A549 (cell line): ENCODE results near the gene NME5. TPM values are rescaled to one million over a fixed set of nuclear protein-coding genes. Genes with fewer than 3 reads are reported as not detected.

ENCODE experiments used
- ATAC-seq, 2 experiments: fragments of 200-7000 bp in 1 of 2; fragments of >200 bp in 1 of 2; cut with Nextera tagmentation in 1 of 2; cut with Tn5 transposase in 1 of 2; 3 replicates each; pipeline versions ENCODE4 v1.8.0 to v1.9.1; 2018 to 2020; ENCODE audit warnings: mild to moderate bottlenecking in 1 of 2, moderate library complexity in 1 of 2
- CTCF ChIA-PET: fragments of 300-600 bp; sonication (Branson Sonifier 250); formaldehyde crosslinking; extraction: SDS; loops from one replicate; lab custom pipeline; 2021; ENCODE audit warnings: antibody characterized with exemption, inconsistent platforms; lab: Yijun Ruan, JAX
- POLR2A ChIA-PET: fragments of 350-600 bp; formaldehyde crosslinking; extraction: SDS; loops from one replicate; lab custom pipeline; 2021; ENCODE audit warnings: antibody characterized with exemption, inconsistent platforms; lab: Yijun Ruan, JAX
- DNase-seq, 2 experiments: peaks; one replicate each; pipeline versions ENCODE4 v3.0.0 to v3.0.0-alpha.2; 2011 to 2016; ENCODE audit warnings: low read depth in 1 of 2, low spot score in 1 of 2
- FAIRE-seq: peaks from 2 replicates; lab custom pipeline; 2011; peaks lifted over from hg19 to GRCh38; lab: Jason Lieb, UNC
- H3K27ac ChIP-seq, 2 experiments: fragments of >200 bp; sonication (Bioruptor Twin); formaldehyde crosslinking; 3 replicates each; pipeline ENCODE4 v1.5.1; 2016 to 2017
- H3K4me1 ChIP-seq: fragments of >200 bp; sonication (Bioruptor Twin); formaldehyde crosslinking; 3 replicates; pipeline ENCODE4 v1.6.1; 2016
- H3K4me2 ChIP-seq: fragments of >200 bp; sonication (Bioruptor Twin); formaldehyde crosslinking; 3 replicates; pipeline ENCODE4 v1.6.1; 2016
- H3K4me3 ChIP-seq: fragments of >200 bp; sonication (Bioruptor Twin); formaldehyde crosslinking; 3 replicates; pipeline ENCODE4 v1.5.1; 2016
- H3K9me3 ChIP-seq: fragments of >200 bp; sonication (Bioruptor Twin); formaldehyde crosslinking; 3 replicates; pipeline ENCODE4 v1.6.1; 2016
- CBX2 ChIP-seq: fragments of 200-600 bp; sonication (generic); IDR thresholded peaks from 2 replicates; pipeline ENCODE4 v1.6.1; 2016; ENCODE audit warnings: low read depth, mild to moderate bottlenecking, borderline replicate concordance
- CBX8 ChIP-seq: fragments of 200-600 bp; sonication (generic); IDR thresholded peaks from 2 replicates; pipeline ENCODE4 v1.6.1; 2016
- CEBPB ChIP-seq, 2 experiments: fragments of >200 bp in 1 of 2; sonication (Bioruptor Twin) in 1 of 2; formaldehyde crosslinking in 1 of 2; IDR thresholded peaks; 2 replicates each; pipeline ENCODE4 v1.6.1; 2012 to 2016
- CHD2 ChIP-seq: fragments of 150-350 bp; IDR thresholded peaks from 2 replicates; pipeline ENCODE4 v1.6.1; 2014; ENCODE audit warnings: low read length; ENCODE audit not compliant: partially characterized antibody
- EHF ChIP-seq: fragments of 250-450 bp; sonication (Bioruptor Pico); IDR thresholded peaks from 2 replicates; pipeline ENCODE4 v1.5.0; 2020; ENCODE audit warnings: mild to moderate bottlenecking
- EHMT2 ChIP-seq: fragments of 200-600 bp; sonication (generic); IDR thresholded peaks from 2 replicates; pipeline ENCODE4 v1.6.1; 2016; ENCODE audit warnings: antibody characterized with exemption, low read depth, mild to moderate bottlenecking, moderate library complexity
- GATA3 ChIP-seq: IDR thresholded peaks from 2 replicates; pipeline ENCODE4 v1.6.1; 2012; ENCODE audit warnings: borderline replicate concordance
- HEYL ChIP-seq: fragments of 250-450 bp; sonication (Bioruptor Pico); IDR thresholded peaks from 2 replicates; pipeline ENCODE4 v1.8.0; 2021; ENCODE audit warnings: mild to moderate bottlenecking, moderate library complexity
- MAX ChIP-seq: IDR thresholded peaks from 2 replicates; pipeline ENCODE4 v1.6.1; 2012
- NFE2L2 ChIP-seq: fragments of 150-350 bp; conservative IDR thresholded peaks from 2 replicates; pipeline ENCODE4 v1.6.1; 2014; ENCODE audit warnings: low read length
- NPAS2 ChIP-seq: fragments of 250-450 bp; sonication (Bioruptor Pico); IDR thresholded peaks from 2 replicates; pipeline ENCODE4 v1.8.0; 2022; ENCODE audit warnings: mild to moderate bottlenecking, moderate library complexity, borderline replicate concordance
- NR3C1 ChIP-seq: fragments of >200 bp; sonication (Bioruptor Twin); formaldehyde crosslinking; IDR thresholded peaks from 3 replicates; pipeline ENCODE4 v1.6.1; 2017
- PHF8 ChIP-seq: fragments of 200-600 bp; sonication (generic); IDR thresholded peaks from 2 replicates; pipeline ENCODE4 v1.6.1; 2016; ENCODE audit warnings: low read depth, mild to moderate bottlenecking, antibody characterized with exemption, moderate library complexity, borderline replicate concordance
- POLR2A ChIP-seq: IDR thresholded peaks from 2 replicates; pipeline ENCODE4 v1.6.1; 2012; ENCODE audit warnings: mild to moderate bottlenecking, low read length
- RAD21 ChIP-seq, 2 experiments: fragments of >200 bp in 1 of 2; sonication (Bioruptor Twin) in 1 of 2; formaldehyde crosslinking in 1 of 2; IDR thresholded peaks in 1 of 2; conservative IDR thresholded peaks in 1 of 2; 2 replicates in 1 of 2; 3 replicates in 1 of 2; pipeline ENCODE4 v1.6.1; 2012 to 2018; ENCODE audit warnings: inconsistent platforms in 1 of 2
- RARB ChIP-seq: fragments of 250-450 bp; sonication (Bioruptor Pico); IDR thresholded peaks from 2 replicates; pipeline ENCODE4 v1.8.0; 2021; ENCODE audit warnings: mild to moderate bottlenecking, moderate library complexity
- RCOR1 ChIP-seq: fragments of 150-350 bp; IDR thresholded peaks from 2 replicates; pipeline ENCODE4 v1.6.1; 2014; ENCODE audit warnings: antibody characterized with exemption, low read length, low read depth
- REST ChIP-seq: fragments of 200-600 bp; sonication (generic); IDR thresholded peaks from 2 replicates; pipeline ENCODE4 v1.6.1; 2016; ENCODE audit warnings: antibody characterized with exemption, mild to moderate bottlenecking, moderate library complexity
- RFX5 ChIP-seq: fragments of 450-650 bp; IDR thresholded peaks from 2 replicates; pipeline ENCODE4 v1.7.1; 2014; ENCODE audit warnings: antibody characterized with exemption, mild to moderate bottlenecking, moderate library complexity
- RNF2 ChIP-seq: fragments of 200-600 bp; sonication (generic); IDR thresholded peaks from 2 replicates; pipeline ENCODE4 v1.6.1; 2016; ENCODE audit warnings: low read depth, mild to moderate bottlenecking, antibody characterized with exemption, moderate library complexity, borderline replicate concordance
- SREBF2 ChIP-seq: fragments of 450-650 bp; IDR thresholded peaks from 2 replicates; pipeline ENCODE4 v1.6.1; 2014; ENCODE audit warnings: mild to moderate bottlenecking, moderate library complexity
- TFCP2L1 ChIP-seq: fragments of 250-450 bp; sonication (Bioruptor Pico); IDR thresholded peaks from 2 replicates; pipeline ENCODE4 v1.5.0; 2021; ENCODE audit warnings: mild to moderate bottlenecking
- WGBS: methylation state at CpG from one replicate; pipeline ENCODE4 v1.1.6; 2017; ENCODE audit errors: missing lambda C conversion rate; 5-methylcytosine and 5-hydroxymethylcytosine counted together
- polyA plus RNA-seq, 4 experiments: library from polyadenylated mRNA; depleted of rRNA in 3 of 4; stranded (reverse); fragments of >200 nt; fragmentation: RNase III in 1 of 4; extraction: RNeasy Plus Mini Kit Qiagen cat#74134 plus additional on column Dnase treatment in 1 of 4; gene quantifications; 2 replicates in 3 of 4; 3 replicates in 1 of 4; pipeline ENCODE4 v1.2.3, GENCODE V29; 2011 to 2017
- TF ChIP-seq, protein P1 (sequence below): fragments of 150-350 bp; IDR thresholded peaks from 2 replicates; pipeline ENCODE4 v1.6.1; 2014; ENCODE audit warnings: low read depth, mild to moderate bottlenecking, low read length
- TF ChIP-seq, protein P2 (sequence below): fragments of 450-650 bp; IDR thresholded peaks from 2 replicates; pipeline ENCODE4 v1.6.1; 2014; ENCODE audit warnings: antibody characterized with exemption
- TF ChIP-seq, protein P3 (sequence below): fragments of >200 bp; sonication (Bioruptor Twin); formaldehyde crosslinking; IDR thresholded peaks from 3 replicates; pipeline ENCODE4 v1.5.1; 2016

NME5 gene
- polyA plus RNA-seq, 2 of the 4 experiments (the other 2 are of a cell fraction), result not detected

GRCh38 chr5:138093036-138093435 is 46.2 kb downstream of the NME5 start:
- Histone ChIP-seq H3K4me3 (no peak overlapping the region), H3K4me1 (no peaks in the 10 kb centered on the region), H3K9me3 (no peaks in the 10 kb centered on the region), H3K27ac (no peak overlapping the region), H3K4me2 (no peak overlapping the region)
- TF ChIP-seq TFCP2L1 (CRISPR knock-in tag) (no peak), MAX (no peak), CEBPB (IDR thresholded peaks at IDR 0.05) (no peak), REST (no peak), NR3C1 (no peak), CBX8 (no peak), PHF8 (no peak), RARB (CRISPR knock-in tag) (no peak), RAD21 (conservative IDR thresholded peaks at IDR 0.05 in 1 of 2, IDR thresholded peaks at IDR 0.05 in 1 of 2) (no peak), POLR2A (no peak), GATA3 (no peak), CHD2 (no peak), RNF2 (no peak), NFE2L2 (no peak)
- TF ChIP-seq, protein P1, sequence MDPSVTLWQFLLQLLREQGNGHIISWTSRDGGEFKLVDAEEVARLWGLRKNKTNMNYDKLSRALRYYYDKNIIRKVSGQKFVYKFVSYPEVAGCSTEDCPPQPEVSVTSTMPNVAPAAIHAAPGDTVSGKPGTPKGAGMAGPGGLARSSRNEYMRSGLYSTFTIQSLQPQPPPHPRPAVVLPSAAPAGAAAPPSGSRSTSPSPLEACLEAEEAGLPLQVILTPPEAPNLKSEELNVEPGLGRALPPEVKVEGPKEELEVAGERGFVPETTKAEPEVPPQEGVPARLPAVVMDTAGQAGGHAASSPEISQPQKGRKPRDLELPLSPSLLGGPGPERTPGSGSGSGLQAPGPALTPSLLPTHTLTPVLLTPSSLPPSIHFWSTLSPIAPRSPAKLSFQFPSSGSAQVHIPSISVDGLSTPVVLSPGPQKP, result no peak
- TF ChIP-seq, protein P2, sequence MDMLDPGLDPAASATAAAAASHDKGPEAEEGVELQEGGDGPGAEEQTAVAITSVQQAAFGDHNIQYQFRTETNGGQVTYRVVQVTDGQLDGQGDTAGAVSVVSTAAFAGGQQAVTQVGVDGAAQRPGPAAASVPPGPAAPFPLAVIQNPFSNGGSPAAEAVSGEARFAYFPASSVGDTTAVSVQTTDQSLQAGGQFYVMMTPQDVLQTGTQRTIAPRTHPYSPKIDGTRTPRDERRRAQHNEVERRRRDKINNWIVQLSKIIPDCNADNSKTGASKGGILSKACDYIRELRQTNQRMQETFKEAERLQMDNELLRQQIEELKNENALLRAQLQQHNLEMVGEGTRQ, result no peak
- TF ChIP-seq, protein P3, sequence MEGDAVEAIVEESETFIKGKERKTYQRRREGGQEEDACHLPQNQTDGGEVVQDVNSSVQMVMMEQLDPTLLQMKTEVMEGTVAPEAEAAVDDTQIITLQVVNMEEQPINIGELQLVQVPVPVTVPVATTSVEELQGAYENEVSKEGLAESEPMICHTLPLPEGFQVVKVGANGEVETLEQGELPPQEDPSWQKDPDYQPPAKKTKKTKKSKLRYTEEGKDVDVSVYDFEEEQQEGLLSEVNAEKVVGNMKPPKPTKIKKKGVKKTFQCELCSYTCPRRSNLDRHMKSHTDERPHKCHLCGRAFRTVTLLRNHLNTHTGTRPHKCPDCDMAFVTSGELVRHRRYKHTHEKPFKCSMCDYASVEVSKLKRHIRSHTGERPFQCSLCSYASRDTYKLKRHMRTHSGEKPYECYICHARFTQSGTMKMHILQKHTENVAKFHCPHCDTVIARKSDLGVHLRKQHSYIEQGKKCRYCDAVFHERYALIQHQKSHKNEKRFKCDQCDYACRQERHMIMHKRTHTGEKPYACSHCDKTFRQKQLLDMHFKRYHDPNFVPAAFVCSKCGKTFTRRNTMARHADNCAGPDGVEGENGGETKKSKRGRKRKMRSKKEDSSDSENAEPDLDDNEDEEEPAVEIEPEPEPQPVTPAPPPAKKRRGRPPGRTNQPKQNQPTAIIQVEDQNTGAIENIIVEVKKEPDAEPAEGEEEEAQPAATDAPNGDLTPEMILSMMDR, result no peak
- DNase-seq (no peak), FAIRE-seq (no peak), ATAC-seq (no peak)
- 32% methylated on average over 1 of the region's 1 CpG for WGBS
- ChIA-PET POLR2A (no interaction called here), CTCF (interaction anchor here (6.5 to 17.5 kb wide), 2 partner anchors 16 to 36 kb away, joined by 84 to 291 read pairs; no protein-coding TSS in a partner anchor)

GRCh38 chr5:138092301-138092700 is 46.9 kb downstream of the NME5 start:
- Histone ChIP-seq H3K4me3 (no peak overlapping the region), H3K4me1 (no peaks in the 10 kb centered on the region), H3K9me3 (no peaks in the 10 kb centered on the region), H3K4me2 (no peak overlapping the region), H3K27ac (no peak overlapping the region)
- ChIA-PET CTCF (interaction anchor here (6.5 to 17.5 kb wide), 2 partner anchors 15 to 37 kb away, joined by 84 to 291 read pairs; no protein-coding TSS in a partner anchor), POLR2A (no interaction called here)
- TF ChIP-seq NPAS2, result no peak
- no peak for TF ChIP-seq NR3C1
- no peak for TF ChIP-seq RCOR1
- no peak for TF ChIP-seq CBX2
- no peak for TF ChIP-seq HEYL (CRISPR knock-in tag)
- no peak for TF ChIP-seq EHF (CRISPR knock-in tag)
- TF ChIP-seq RFX5, result no peak
- no peak for TF ChIP-seq EHMT2
- no peak for TF ChIP-seq SREBF2
- no peak for TF ChIP-seq POLR2A
- ATAC-seq (no peak), FAIRE-seq (no peak), DNase-seq (no peak)
- WGBS, result 82% methylated on average over 1 of the region's 1 CpG
